Mucosa of rectum (tissue), 2 donors: Measurements from ENCODE around the gene SLC2A6.
"Not testable (repeated sequence)": the region's sequence is repeated elsewhere in the genome, so short reads cannot be mapped to it uniquely, and the experiment has no call there.

Experiments used
- H3K27ac ChIP-seq, 2 donors: one replicate each; pipeline ENCODE4 v1.7.0; 2013; ENCODE audit warnings: inconsistent platforms in 2 of 2, low read depth in 2 of 2, low read length in 2 of 2
- H3K27me3 ChIP-seq, 2 donors: one replicate each; pipeline ENCODE4 v1.7.0; 2013; ENCODE audit warnings: low read length in 2 of 2; ENCODE audit not compliant: control insufficient read depth in 2 of 2, insufficient read depth in 2 of 2
- H3K36me3 ChIP-seq, 2 donors: one replicate each; pipeline ENCODE4 v1.7.0; 2013; ENCODE audit warnings: low read length in 2 of 2; ENCODE audit not compliant: control insufficient read depth in 2 of 2, insufficient read depth in 2 of 2
- H3K4me1 ChIP-seq, 2 donors: one replicate each; pipeline ENCODE4 v1.7.0; 2013; ENCODE audit warnings: low read length in 2 of 2, mild to moderate bottlenecking in 1 of 2; ENCODE audit not compliant: control insufficient read depth in 2 of 2, insufficient read depth in 2 of 2
- H3K4me3 ChIP-seq, 2 donors: one replicate each; pipeline ENCODE4 v1.7.0; 2013; ENCODE audit warnings: low read length in 2 of 2
- H3K9ac ChIP-seq, 2 donors: one replicate each; pipeline ENCODE4 v1.7.0; 2013; ENCODE audit warnings: low read length in 2 of 2, low read depth in 1 of 2, mild to moderate bottlenecking in 1 of 2
- H3K9me3 ChIP-seq, 2 donors: one replicate each; pipeline ENCODE4 v1.7.0; 2013; ENCODE audit warnings: low read length in 2 of 2; ENCODE audit not compliant: control insufficient read depth in 2 of 2
- donor health status: healthy.
- donor health status: Normal muscosa, but diverticular disease.

SLC2A6 gene

DNA sequence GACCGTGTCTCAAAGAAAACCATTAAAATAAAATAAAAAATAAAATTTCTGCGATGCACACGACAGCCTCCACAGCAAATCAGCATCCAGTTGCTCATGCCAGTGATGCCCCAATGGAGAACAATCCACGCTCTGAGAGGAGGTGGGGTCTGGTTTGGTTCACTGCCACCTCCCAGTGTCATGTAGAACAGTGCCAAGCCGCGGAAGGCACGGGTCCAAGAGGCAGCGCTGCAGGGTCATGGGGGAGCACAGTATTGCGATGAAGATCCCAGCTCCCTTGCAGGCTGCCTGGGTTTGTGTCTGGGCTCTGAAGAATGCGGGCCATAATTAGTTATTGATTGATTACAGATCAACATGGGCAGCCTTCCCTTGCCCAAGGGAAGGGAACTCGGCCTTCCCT lies 25.2 kb downstream of the SLC2A6 start:
- Histone ChIP-seq H3K4me1 (no peaks in the 10 kb centered on the region), H3K27me3 (no peaks in the 10 kb centered on the region), H3K9me3 (no peaks in the 10 kb centered on the region), H3K9ac (no peak overlapping the region), H3K27ac (no peak overlapping the region), H3K4me3 (no peak overlapping the region), H3K36me3 (no peaks in the 10 kb centered on the region)

GRCh38 chr9:133452562-133452961 lies 26.3 kb downstream of the SLC2A6 start:
- Histone ChIP-seq H3K27me3 (no peaks in the 10 kb centered on the region), H3K4me1 (no peaks in the 10 kb centered on the region), H3K9ac (no peak overlapping the region), H3K36me3 (no peaks in the 10 kb centered on the region), H3K9me3 (no peaks in the 10 kb centered on the region), H3K27ac (no peak overlapping the region), H3K4me3 (no peak overlapping the region)

GRCh38 chr9:133451865-133452264 lies 27.0 kb downstream of the SLC2A6 start:
- not testable (repeated sequence) for H3K4me3 ChIP-seq, H3K4me1 ChIP-seq, H3K36me3 ChIP-seq, H3K27me3 ChIP-seq, H3K9ac ChIP-seq, H3K27ac ChIP-seq, H3K9me3 ChIP-seq

DNA sequence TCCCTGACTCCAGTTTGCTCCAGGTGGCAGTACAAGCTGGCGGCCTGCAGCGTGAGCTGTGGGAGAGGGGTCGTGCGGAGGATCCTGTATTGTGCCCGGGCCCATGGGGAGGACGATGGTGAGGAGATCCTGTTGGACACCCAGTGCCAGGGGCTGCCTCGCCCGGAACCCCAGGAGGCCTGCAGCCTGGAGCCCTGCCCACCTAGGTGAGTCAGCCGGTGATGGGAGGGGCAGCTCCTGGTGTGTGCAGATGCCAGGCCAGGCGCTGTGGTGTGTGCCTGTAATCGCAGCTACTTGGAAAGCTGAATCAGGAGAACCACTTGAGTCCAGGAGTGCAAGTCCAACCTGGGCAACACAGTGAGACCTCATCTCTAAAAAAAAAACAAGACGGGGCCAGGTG lies 29.1 kb downstream of the SLC2A6 start:
- no peaks in the 10 kb centered on the region for H3K4me1 ChIP-seq
- no peaks in the 10 kb centered on the region for H3K27me3 ChIP-seq
- H3K4me3 ChIP-seq, result no peak overlapping the region
- no peaks in the 10 kb centered on the region for H3K9me3 ChIP-seq
- H3K27ac ChIP-seq, result no peak overlapping the region
- H3K36me3 ChIP-seq, result no peaks in the 10 kb centered on the region
- no peak overlapping the region for H3K9ac ChIP-seq

DNA sequence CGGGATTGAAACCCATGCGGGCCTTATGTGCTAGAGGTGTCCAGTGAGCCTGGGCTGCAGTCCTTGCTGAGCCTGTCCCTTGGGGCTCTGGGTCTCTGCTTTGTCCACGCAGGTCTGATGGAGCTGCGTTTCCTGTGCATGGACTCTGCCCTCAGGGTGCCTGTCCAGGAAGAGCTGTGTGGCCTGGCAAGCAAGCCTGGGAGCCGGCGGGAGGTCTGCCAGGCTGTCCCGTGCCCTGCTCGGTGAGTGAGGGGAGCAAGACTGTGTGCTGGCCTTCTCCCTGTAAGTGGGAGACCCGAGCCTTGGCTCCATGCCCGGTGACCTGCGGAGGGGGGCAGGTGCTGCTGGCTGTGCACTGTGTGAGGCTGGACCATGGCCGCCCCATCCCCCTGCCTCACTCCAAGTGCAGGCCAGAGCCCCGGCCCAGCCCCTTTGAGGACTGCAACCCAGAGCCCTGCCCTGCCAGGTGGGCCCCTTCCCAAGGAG lies 30.4 kb downstream of the SLC2A6 start:
- Histone ChIP-seq H3K36me3 (no peaks in the 10 kb centered on the region), H3K9me3 (no peaks in the 10 kb centered on the region), H3K27me3 (no peaks in the 10 kb centered on the region), H3K9ac (no peak overlapping the region), H3K4me3 (no peak overlapping the region), H3K4me1 (no peaks in the 10 kb centered on the region), H3K27ac (no peak overlapping the region)

- Histone ChIP-seq H3K36me3 (no peaks in the 10 kb centered on the region), H3K4me3 (no peak overlapping the region), H3K27me3 (no peaks in the 10 kb centered on the region), H3K27ac (no peak overlapping the region), H3K9me3 (no peaks in the 10 kb centered on the region), H3K9ac (no peak overlapping the region), H3K4me1 (no peaks in the 10 kb centered on the region)
These were observed 33.5 kb downstream of the SLC2A6 start for GRCh38 chr9:133445293-133445969.

DNA sequence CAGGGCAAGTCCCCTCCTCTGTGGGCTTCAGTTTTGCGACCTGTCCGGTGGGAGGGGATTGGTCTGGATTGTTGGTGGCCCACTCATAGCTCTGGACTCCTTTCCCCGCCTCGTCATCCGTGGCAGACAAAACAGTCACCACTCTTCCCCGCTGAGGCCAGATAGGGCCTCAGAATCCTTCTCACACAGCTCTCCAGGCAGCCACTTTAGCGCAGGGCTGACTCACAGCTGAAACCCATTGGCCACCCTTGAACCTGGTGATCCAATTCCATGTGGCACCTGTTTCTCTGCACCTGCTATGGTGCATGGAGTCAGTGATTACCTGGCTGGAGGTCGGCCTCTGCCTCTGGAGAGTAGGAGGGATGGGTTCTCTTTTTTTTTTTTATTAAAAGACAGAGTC lies 34.9 kb downstream of the SLC2A6 start:
- no peaks in the 10 kb centered on the region for H3K4me1 ChIP-seq
- H3K4me3 ChIP-seq, result no peak overlapping the region
- H3K36me3 ChIP-seq, result no peaks in the 10 kb centered on the region
- H3K9ac ChIP-seq, result no peak overlapping the region
- H3K27me3 ChIP-seq, result no peaks in the 10 kb centered on the region
- no peak overlapping the region for H3K27ac ChIP-seq
- H3K9me3 ChIP-seq, result no peaks in the 10 kb centered on the region

GRCh38 chr9:133443248-133443647 lies 35.7 kb downstream of the SLC2A6 start:
- H3K4me1 ChIP-seq, result no peaks in the 10 kb centered on the region
- no peak overlapping the region for H3K4me3 ChIP-seq
- H3K9me3 ChIP-seq, result no peaks in the 10 kb centered on the region
- no peak overlapping the region for H3K9ac ChIP-seq
- no peak overlapping the region for H3K27ac ChIP-seq
- no peaks in the 10 kb centered on the region for H3K27me3 ChIP-seq
- no peaks in the 10 kb centered on the region for H3K36me3 ChIP-seq

- Histone ChIP-seq H3K4me1 (no peaks in the 10 kb centered on the region), H3K4me3 (no peak overlapping the region), H3K9ac (no peak overlapping the region), H3K9me3 (no peaks in the 10 kb centered on the region), H3K27me3 (no peaks in the 10 kb centered on the region), H3K27ac (no peak overlapping the region), H3K36me3 (no peaks in the 10 kb centered on the region)
These were observed 37.3 kb downstream of the SLC2A6 start for GRCh38 chr9:133441571-133441970.

DNA sequence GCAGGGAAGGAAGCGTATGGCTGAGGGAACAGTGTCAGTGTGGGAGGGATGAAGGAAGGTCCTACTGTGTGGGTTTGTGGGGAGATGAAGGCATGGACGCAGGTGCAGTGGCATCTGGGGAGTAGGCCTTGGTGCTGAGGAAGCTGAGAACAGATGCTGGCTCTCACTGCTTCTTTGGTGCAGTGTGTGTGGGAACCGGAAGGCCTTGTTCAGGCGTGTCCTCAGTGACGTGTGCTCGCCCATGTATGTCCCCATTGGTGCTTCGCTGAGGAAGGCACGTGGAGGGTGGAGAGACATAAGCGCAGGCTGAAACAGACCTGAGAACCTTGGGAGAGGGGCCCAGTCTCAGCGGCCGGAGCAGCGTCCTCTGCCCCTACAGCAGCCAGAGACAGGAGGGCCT lies 38.0 kb downstream of the SLC2A6 start:
- Histone ChIP-seq H3K27ac (no peak overlapping the region), H3K36me3 (no peaks in the 10 kb centered on the region), H3K9me3 (no peaks in the 10 kb centered on the region), H3K9ac (no peak overlapping the region), H3K4me3 (no peak overlapping the region), H3K4me1 (no peaks in the 10 kb centered on the region), H3K27me3 (no peaks in the 10 kb centered on the region)

DNA sequence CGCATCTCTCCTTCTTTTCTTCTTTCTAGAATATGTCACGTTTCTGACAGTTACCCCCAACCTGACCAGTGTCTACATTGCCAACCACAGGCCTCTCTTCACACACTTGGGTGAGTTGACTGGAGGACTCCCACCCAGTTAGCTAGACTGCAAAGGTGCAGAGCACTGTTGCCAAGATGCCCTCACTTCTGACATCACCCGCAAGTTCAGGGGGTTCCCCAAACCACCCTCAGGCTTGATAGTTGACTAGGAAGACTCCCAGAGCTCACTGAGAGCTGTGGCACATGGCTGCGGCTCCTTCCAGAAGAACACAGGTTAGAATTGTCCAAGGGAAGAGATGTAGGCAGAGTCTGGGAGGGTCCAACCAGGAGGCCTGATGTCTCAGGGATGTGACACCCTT lies 39.6 kb downstream of the SLC2A6 start:
- no peaks in the 10 kb centered on the region for H3K27me3 ChIP-seq
- no peak overlapping the region for H3K9ac ChIP-seq
- no peak overlapping the region for H3K4me3 ChIP-seq
- H3K4me1 ChIP-seq, result no peaks in the 10 kb centered on the region
- H3K9me3 ChIP-seq, result no peaks in the 10 kb centered on the region
- H3K36me3 ChIP-seq, result no peaks in the 10 kb centered on the region
- no peak overlapping the region for H3K27ac ChIP-seq
